IPS-NIHi7 (cell line): Measurements from ENCODE around the gene ADM.

Source experiments
- DNase-seq: peaks from one replicate; pipeline ENCODE4 v3.0.0; 2012; ENCODE audit warnings: mixed read lengths; ENCODE audit errors: extremely low spot score

Gene ADM

DNA sequence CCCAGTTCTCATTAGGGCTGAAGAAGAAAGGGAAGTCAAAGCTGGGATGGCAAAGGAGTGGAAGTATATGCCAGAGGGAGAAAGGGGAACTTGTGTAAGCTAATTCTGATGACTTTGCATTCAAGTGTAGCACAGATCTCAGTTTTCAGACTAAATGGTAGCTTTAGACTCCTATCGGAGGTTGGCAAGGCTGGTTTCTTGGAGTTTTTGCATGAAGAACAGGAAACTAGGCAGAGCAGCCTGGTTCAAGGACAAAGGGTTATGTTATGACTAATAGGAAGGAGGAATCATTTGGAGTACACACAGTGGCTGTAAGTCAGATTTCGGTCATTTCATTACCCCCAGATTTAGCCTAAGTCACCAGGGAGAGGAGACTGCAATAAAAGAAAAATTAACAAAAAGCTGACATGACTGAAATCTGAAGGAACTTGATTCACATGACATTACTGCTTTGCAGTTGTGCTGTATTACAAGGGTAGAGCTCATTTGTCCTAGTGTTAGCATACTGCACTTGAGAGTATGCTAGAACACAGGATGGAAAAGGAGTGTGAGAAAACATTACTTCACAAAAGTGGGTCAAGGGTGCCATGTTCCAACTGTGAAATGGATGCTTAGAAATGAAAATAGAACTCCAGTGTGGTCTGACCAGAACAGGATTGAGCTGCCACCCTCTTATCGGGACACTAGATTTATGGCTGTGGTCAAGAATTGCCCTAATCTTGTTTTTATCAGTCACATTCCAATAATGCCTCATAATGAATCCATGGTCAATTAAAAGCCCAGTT lies 23.6 kb downstream of the ADM start:
- no peak for DNase-seq

DNA sequence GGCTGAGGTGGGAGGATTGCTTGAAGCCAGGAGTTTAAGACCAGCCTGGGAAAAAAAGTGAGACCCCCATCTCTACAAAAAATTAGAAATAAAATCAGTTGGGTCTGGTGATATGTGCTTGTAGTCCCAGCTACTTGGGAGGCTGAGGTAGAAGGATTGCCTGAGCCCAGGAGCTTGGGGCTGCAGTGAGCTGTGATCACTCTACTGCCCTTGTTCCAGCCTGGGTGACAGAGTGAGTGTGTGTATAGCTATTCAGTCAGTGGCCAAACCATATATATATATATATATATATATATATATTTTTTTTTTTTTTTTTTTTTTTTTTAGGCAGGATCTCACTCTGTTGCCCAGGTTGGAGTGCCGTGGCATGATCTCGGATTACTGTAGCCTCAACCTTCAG lies 24.5 kb downstream of the ADM start:
- no peak for DNase-seq

DNA sequence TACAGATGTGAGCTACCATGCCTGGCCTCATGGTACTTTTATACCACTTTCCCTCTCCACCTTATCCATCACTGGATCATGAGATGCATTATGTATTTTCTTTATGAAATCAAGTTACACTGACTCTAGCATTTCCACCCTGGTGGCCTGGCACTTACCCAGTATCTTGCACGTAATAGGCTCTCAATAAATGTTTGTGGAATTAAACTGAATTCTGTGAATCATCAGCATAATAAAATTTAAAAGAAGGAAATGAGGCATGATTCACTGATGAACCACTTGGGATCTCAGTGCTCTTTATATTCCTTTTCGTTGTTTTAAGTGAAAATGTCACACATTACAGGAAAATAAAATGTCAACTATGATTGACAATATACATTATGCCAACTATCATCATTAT lies 25.1 kb downstream of the ADM start:
- DNase-seq: no peak

DNA sequence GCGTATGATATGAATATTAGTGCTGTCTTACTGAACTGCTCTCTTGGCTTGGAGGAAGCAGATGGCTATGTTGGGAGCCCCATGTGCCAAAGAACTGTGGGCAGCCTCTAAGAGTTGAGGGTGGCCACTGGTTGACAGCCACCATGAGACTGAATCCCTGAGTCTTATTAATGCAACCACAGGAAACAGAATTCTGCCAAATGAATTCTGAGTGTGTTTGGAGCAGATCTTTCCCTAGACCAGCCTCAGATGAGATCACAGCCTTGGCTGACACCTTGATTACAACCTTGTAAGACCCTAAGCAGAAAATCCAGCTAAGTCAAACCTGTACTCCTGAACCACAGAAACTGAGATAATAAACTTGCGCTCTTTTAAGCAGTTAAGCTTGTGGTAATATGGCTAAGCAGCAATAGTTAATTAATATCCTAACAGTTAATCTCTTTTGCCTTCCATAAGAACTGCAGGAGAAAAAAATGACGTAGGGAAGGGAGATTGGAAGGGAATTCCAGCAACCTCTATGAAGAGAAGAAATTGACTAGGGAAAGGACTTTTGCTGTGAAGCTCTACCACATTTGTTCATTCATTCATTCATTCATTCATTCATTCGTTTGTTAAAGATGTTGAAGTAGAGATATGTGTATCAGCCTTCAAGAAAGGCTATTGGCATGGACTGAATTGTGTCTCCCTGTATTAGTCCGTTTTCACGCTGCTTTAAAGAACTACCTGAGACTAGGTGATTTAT lies 26.8 kb downstream of the ADM start:
- no peak for DNase-seq

DNA sequence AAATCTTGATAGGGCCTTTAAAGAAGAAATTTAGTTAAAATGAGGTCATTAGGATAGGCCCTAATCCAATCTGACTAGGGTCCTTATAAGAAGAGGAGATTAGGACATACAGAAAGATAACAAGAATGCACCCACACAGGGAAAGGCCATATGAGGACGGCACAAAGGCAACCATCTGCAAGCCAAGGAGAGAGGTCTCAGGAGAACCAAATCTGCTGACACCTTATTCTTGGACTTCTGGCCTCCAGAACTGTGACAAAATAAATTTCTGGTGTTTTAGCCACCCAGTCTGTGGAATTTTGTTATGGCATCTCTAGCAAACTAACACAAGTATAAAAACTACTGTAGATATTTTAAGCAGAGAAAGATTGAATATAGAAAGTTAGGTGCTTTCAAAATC lies 28.6 kb downstream of the ADM start:
- DNase-seq: no peak

DNA sequence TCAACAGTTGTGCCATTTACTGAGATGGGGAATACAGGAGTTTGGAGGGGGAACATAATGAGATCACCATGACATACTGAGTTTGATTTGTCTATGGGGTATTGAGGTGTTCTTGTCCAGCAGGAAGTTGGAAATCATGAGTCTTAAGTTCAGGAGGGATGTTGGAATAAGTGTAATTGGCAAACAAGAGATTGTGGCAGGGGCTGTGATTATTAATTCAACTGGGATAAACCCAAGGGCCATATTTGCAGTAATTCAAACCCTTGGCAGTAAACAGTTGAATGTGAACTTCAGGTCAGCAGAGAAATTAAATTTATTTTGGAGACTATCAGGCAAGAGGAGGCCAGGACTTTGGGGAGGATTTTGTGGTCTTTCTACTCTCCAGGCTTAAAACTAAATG lies 33.4 kb downstream of the ADM start:
- no peak for DNase-seq

DNA sequence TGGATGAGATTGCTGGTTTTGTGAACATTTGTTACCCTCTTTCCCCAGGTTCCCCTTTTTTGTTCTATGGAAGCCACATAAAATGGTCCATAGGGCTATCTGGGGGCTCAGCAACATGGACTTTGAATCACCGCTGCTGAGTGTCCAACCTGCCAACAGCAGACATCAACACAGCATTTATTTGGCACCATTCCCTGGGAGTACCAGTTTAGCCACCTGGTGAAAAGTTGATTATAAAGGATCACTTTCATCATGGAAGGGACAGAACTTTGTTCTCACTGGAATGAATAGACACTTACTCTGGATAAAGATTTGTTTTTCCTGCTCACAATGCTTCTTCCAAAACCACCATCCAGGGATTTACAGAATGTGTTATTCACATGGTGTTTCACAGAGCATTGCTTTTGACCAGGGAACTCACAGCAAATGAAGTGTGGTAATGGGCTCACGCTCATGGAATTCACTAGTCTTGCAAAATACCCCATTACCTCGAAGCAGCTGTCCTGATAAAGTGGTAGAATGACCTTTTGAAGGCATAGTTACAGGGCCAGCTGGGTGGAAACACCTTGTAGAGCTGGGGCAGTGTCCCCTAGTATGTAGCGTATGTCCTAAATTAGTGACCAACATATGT lies 43.9 kb downstream of the ADM start:
- DNase-seq: no peak

DNA sequence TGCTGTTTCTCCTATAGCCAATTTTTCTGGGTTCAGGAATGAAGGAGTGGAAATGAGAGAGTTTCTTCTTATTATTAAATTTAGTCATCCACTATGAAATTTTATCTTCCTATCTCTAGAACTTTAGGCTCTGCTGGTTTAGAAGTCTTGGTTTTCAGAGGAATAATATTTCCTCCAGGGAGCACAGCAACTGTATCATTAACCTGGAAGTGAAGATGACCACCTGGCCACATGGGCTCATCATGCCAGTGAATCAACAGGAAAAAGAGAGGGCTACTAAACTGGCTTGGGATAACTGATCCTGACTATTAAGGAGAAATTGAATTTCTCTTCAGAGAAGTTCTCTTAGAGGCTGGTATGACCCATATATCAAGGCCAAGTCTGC lies 44.4 kb downstream of the ADM start:
- no peak for DNase-seq

DNA sequence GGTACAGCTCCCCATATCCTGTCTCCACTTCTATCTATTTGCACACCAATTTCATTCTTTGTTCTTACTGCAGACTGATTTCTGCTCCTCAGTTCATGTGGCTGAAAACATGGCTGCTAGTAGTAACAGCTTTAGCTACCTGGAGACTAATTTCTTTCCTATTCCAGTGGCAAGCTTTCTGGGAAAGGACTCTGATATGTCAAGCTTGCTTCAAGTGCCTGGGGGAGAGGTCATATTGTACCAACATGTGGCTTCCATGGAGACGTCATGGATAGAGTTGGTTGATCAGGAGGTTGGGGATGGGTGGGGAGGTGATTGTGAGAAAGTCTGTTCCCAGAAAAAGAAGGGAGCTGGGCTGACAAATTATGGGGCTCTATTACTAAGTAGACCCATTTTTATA lies 44.9 kb downstream of the ADM start:
- DNase-seq: no peak

DNA sequence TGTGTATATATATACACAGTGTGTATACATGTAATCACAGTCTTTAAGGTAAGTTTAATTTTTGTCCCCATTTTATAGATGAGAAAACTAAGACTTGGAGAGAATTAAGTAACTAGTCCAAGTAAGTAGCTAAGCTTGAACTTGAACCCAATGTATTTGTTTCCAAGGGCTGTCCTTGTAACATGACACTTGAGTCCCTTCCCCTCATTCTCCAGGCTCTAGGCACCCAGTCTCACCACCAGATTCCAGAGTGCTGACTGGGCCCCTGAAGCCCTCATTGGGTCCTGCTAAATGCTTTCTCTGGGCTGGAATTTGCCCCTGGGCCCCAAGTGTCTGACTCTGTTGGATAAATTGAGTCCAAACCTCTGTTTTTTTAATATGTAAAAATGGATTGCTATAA lies 45.5 kb downstream of the ADM start:
- peak; percentile 70 for DNase-seq

DNA sequence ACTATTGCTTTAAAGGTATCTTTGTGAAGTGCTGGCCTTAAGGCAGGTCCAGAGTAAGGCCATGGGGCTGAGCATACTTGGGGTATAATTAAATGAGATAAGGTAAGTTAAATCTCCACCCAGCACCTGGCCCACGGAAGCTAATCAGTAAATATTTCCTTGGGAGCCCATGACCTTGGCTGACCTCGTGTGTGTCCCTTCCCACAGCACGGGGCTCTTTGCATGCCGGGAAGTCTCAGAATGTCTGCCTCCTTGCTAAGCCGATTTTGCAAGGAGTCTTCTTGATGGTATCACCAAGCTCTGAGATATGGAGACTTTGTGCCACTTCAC lies 46.5 kb downstream of the ADM start:
- DNase-seq: no peak

DNA sequence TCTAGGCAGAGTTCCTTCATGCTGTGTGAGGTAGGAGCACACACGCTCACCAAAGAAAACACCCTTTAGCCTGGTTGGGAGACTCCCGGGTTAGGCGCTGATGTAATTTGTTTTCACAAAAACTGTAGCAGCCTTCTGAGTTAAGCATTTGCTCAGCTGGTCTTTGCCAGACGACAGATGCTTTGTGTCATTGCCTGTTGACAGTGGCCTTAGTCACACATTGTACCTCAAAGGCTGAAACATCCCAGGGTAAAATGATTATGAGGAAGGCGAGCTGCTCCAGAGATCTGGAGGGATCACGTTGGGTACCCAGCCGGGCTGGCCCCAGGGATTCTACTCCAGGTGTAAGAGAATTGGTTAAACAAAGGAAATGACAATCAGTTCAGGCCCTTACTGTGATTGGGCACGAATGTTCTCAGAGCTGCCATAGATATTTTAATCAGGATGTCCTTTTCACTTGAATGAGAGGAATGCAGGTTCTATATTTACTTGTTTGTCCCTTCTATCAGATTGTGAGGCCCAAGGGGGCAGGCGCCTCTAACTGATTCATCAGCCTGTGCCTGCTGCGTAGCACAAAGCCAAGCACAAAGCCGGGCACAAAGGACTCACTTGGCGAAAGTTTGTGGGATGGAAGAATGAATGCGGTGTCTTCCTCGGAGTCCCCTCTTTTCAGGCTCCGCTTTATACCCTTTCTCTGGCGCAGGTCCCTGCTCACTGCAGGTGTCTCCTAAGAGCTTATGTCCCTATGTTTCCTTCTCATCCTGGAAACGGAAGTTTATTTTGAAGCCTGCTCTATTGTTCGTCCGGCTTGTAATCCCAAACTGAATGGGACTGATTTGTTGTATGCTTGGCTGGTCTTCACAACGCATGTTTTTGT lies 47.1 kb downstream of the ADM start:
- peak; percentile 79 for DNase-seq

DNA sequence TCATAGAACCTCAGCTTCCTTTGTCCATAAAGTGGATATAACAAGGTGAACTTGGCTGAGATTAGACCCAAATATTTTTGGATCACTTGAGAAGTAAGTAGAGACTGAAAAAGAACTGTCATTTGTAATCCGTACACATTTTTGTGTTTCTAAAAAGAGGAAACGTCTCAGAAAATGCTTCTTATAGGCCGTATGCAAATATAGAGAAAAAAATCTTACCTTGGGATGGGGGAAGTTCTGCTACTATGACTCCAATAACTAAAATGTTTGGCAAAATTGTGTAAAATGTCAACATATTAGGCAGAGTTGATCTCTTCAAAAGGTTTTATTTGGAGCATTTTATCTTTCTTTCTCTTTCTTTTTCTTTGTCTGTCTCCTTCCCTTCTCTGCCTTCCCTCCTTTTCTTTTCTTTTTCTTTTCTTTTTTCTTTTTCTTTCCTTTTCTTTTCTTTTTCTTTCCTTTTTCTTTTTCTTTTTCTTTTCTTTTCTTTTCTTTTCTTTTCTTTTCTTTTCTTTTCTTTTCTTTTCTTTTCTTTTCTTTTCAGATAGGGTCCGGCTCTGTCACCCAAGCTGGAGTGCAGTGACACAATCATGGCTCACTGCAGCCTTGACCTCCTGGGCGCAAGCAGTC lies 48.2 kb downstream of the ADM start:
- no peak for DNase-seq

DNA sequence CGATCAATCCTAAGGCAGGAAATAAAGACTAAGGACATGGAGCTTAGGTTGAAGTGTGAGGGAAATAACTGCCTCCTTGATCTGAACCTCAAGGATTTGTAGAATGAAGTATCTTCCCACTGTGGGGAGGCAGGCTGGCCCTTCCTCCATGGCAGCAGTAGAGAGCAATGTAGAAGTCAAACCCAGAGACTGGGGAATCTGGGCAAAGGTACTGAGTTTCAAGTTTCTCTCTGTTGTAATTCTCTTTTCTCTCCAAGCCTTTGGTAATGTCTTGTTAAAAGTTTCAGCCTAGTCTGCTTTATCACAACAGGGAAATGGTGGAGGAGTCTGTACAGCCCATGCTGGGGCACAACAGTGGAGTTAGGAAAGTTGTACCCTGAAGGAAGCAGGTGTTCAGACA lies 49.5 kb downstream of the ADM start:
- DNase-seq: no peak

DNA sequence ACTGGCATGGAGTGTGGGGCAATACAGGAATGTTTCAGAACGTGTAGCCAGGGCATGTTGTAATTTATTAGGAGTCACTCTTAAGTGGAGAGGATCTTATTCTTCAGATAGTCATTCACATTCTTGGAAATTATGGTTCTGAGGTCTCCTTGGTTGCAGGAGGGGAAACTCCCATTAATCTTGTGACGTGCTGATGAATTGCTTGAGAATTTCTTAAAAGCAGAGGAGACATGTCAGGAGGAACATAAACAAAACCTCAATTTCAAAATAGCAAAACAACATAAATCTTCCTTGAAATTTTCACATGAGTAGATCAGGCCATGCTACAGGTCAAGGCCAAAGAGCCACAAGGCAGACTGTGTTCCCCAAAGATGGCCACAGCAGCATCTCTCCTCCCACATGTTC lies 50.4 kb downstream of the ADM start:
- no peak for DNase-seq

DNA sequence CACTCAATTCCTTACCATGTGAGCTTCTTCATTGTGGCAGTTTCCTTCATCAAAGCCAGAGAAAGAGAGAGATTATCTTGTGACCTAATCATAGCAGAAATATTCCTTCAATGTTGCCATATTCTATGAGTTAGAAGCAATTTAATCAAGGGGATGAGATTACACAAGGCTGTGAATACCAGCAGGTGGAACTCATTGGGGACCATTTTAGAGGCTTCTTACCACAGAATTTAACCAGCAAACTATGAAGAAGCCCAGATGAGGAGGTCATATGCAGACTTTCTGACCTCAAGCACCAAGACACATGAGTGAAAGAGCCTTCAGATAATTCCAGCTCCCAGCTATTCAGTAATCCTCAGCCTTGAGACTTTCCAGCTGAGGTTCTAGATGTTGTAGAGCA lies 51.3 kb downstream of the ADM start:
- no peak for DNase-seq
